ENCODE measurements around the gene STRN4.
"Not testable (repeated sequence)": the region's sequence is repeated elsewhere in the genome, so short reads cannot be mapped to it uniquely, and the experiment has no call there.

The STRN4 gene

DNA sequence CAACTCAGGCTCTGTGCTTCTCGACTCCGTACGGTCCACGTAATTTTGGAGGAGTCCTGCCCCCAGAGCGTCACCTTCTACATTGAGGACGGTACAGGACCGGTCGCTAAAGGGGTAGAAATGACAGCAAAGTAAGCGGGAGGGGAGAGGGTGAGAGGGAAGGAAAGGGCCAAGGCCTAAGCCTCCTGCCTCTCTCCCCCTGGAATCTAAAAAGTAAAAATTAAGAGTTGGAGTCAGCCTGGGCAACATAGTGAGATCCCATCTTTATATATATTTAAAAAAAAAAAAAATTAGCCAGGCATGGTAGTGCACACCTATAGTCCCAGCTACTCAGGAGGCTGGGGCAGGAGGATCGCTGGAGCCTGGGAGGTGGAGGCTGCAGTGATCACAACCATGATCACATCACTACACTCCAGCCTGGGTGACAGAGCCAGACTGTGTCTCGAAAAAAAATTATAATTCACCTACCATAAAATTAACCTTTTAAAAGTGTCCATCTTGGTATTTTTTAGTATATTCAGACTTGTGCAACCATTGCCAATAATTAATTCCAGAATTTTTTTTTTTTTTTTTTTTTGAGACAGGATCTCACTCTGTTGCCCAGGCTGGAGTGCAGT is 29.5 kb upstream of the STRN4 start:
- in situ Hi-C loops (cut with MboI; ENCODE audit: low sequenced_read_pairs), result no loop called here

GRCh38 chr19:46773018-46773399 is 26.8 kb upstream of the STRN4 start:
- in situ Hi-C loops (cut with MboI; ENCODE audit: low sequenced_read_pairs), result loop anchor here (5.0 kb wide), 1 partner anchor 69 kb away; no protein-coding TSS in a partner anchor

- in situ Hi-C loops (cut with MboI; ENCODE audit: low sequenced_read_pairs), result loop anchor here (5.0 kb wide), 1 partner anchor 70 kb away; no protein-coding TSS in a partner anchor
Measured at GRCh38 chr19:46772170-46773017, 26.1 kb upstream of the STRN4 start.

DNA sequence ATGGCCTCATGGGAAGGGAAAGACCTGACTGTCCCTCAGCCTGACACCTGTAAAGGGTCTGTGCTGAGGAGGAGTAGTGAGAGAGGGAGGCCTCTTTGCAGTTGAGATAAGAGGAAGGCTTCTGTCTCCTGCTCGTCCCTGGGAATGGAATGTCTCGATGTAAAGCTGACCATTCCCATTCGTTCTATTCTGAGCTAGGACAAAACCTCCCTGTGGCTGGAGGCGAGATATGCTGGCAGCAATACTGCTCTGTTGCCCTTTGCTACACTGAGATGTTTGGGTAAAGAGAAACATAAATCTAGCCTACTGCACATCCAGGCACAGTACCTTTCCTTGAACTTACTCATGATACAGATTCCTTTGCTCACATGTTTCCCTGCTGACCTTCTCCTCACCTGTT is 22.5 kb upstream of the STRN4 start:
- in situ Hi-C loops (cut with MboI; ENCODE audit: low sequenced_read_pairs), result not testable (repeated sequence)

DNA sequence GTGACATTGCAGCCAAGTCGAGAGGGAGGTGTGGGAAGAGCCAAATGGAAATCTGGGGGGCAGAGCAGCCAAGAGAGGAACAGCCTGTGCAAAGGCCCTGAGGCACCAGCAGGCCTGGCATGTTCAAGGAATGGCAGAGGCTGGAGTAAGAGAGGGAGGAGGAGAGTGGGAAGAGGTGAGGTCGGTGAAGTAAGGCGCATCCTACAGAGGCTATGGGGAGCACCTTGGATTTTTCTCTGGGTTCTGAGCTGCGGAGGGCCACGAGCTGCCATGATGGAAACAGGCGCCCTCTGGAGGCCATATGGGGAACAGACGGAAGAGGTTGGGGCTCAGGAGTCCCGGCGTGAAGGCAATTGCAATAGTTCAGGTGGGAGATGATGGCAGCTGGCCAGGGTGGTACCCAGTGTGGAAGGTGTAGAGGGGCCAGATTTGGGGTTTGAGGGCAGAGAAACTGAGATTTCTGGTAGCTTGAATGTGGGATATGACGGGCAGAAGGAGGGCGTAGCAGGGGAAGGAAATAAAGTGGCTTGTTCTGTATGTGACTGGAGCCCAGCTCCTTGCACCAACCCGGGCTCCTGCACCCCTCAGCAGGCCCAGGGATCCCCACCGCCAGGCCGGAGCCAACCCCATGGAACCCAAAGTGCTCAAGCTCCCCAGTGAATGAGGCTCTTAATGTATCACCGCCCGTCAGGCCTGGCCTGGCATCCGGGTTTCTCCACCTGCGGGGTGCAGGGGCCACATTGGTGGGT is 20.5 kb upstream of the STRN4 start:
- in situ Hi-C loops (cut with MboI; ENCODE audit: low sequenced_read_pairs), result no loop called here

GRCh38 chr19:46764817-46765291 is 18.6 kb upstream of the STRN4 start:
- in situ Hi-C loops (cut with MboI; ENCODE audit: low sequenced_read_pairs), result no loop called here

DNA sequence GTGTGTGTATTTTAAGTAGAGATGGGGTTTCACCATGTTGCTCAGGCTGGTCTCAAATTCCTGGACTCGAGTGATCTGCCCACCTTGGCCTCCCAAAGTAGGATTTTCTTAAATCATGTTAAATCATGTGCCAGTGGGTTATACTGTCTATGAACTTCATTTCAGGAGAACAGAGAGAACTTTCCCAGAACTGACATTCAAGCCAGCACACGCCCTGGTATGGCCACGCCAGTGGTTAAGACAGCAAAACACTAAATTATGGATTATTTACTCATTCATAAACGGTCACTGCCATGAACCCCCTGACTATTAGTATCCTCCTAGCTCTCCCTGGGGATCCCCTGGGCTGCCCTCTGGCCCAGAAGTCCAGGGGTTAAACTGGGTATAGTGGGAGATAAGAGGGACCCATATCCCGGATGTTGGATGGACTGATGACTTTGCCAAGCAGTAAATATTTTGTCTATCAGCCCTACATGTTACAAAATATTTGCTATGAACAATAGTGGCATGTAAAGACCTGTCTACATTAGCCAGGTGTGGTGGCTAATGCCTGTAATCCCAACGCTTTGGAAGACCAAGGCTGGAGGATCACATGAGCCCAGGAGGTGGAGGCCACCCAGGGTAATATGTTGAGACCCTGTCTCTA is 16.1 kb upstream of the STRN4 start:
- in situ Hi-C loops (cut with MboI; ENCODE audit: low sequenced_read_pairs), result no loop called here

- in situ Hi-C loops (cut with MboI; ENCODE audit: low sequenced_read_pairs), result no loop called here
Measured at GRCh38 chr19:46761418-46761831, 15.2 kb upstream of the STRN4 start.

GRCh38 chr19:46760897-46761296 is 14.6 kb upstream of the STRN4 start:
- in situ Hi-C loops (cut with MboI; ENCODE audit: low sequenced_read_pairs), result not testable (repeated sequence)

GRCh38 chr19:46760363-46760762 is 14.1 kb upstream of the STRN4 start:
- in situ Hi-C loops (cut with MboI; ENCODE audit: low sequenced_read_pairs), result no loop called here

GRCh38 chr19:46759817-46760333 is 13.6 kb upstream of the STRN4 start:
- in situ Hi-C loops (cut with MboI; ENCODE audit: low sequenced_read_pairs), result no loop called here

- in situ Hi-C loops (cut with MboI; ENCODE audit: low sequenced_read_pairs), result no loop called here
Measured at GRCh38 chr19:46759206-46759605, 13.0 kb upstream of the STRN4 start.

GRCh38 chr19:46756544-46756888 is 10.3 kb upstream of the STRN4 start:
- in situ Hi-C loops (cut with MboI; ENCODE audit: low sequenced_read_pairs), result no loop called here

DNA sequence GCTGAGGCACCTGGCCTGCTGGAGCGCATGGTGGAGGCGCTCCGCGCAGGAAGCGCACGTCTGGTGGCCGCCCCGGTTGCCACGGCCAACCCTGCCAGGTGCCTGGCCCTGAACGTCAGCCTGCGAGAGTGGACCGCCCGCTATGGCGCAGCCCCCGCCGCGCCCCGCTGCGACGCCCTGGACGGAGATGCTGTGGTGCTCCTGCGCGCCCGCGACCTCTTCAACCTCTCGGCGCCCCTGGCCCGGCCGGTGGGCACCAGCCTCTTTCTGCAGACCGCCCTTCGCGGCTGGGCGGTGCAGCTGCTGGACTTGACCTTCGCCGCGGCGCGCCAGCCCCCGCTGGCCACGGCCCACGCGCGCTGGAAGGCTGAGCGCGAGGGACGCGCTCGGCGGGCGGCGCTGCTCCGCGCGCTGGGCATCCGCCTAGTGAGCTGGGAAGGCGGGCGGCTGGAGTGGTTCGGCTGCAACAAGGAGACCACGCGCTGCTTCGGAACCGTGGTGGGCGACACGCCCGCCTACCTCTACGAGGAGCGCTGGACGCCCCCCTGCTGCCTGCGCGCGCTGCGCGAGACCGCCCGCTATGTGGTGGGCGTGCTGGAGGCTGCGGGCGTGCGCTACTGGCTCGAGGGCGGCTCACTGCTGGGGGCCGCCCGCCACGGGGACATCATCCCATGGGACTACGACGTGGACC is 9.7 kb upstream of the STRN4 start:
- in situ Hi-C loops (cut with MboI; ENCODE audit: low sequenced_read_pairs), result no loop called here

GRCh38 chr19:46755077-46755852 is 9.0 kb upstream of the STRN4 start:
- in situ Hi-C loops (cut with MboI; ENCODE audit: low sequenced_read_pairs), result no loop called here

- in situ Hi-C loops (cut with MboI; ENCODE audit: low sequenced_read_pairs), result no loop called here
Measured at GRCh38 chr19:46753420-46754155, 7.3 kb upstream of the STRN4 start.

DNA sequence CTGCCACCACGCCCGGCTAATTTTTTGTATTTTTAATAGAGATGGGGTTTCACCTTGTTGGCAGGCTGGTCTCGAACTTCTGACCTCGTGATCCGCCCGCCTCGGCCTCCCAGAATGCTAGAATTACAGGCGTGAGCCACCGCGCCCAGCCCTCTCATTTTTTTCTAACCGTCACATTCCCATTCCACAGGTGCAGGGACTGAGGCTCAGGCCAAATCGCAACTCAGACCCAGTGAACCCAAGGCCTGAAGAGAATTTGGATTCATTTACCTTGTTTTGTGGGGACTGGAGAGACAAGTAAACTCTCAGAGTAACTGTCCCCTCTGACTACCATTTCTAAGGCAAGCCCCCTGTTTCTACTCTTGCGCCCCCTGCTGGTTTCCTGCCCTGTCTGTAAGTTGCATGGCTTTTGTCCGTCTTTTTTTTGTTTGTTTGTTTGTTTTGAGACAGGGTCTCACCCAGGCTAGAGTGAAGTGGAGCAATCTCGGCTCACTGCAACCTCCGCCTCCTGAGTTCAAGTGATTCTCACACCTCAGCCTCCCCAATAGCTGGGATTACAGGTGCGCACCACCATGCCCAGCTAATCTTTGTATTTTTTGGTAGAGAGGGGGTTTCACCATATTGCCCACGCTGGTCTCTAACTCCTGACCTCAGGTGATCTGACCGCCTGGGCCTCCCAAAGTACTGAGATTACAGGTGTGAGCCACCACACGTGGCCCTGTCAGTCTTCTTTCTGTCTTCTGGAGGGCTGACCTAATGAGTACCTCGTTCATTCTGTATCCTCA is 2.3 kb upstream of the STRN4 start:
- in situ Hi-C loops (cut with MboI; ENCODE audit: low sequenced_read_pairs), result no loop called here

All from HL-60/S4 treated with retinoic acid at 250 ng/mL for 4 days and 3 days (cell line).